Neuronal stem cell (in vitro differentiated cells): Measurements from ENCODE around the gene FOXA2.

ENCODE experiments used
- DNase-seq: peaks from one replicate; pipeline ENCODE4 v3.0.0-alpha.2; 2013; ENCODE audit warnings: low spot score
- H2AFZ ChIP-seq: one replicate; pipeline ENCODE4 v1.6.1; 2013; ENCODE audit warnings: mild to moderate bottlenecking, low read length, inconsistent platforms
- H2AK5ac ChIP-seq: 2 replicates; pipeline ENCODE4 v1.6.1; 2013; ENCODE audit warnings: low read depth, mild to moderate bottlenecking, inconsistent platforms, low read length, moderate library complexity, mixed read lengths
- H2BK120ac ChIP-seq: 2 replicates; pipeline ENCODE4 v1.6.1; 2013; ENCODE audit warnings: low read depth, mild to moderate bottlenecking, inconsistent platforms, low read length, moderate library complexity, mixed read lengths
- H2BK12ac ChIP-seq: one replicate; pipeline ENCODE4 v1.6.1; 2013; ENCODE audit warnings: low read length, inconsistent platforms
- H2BK15ac ChIP-seq: 2 replicates; pipeline ENCODE4 v1.6.1; 2013; ENCODE audit warnings: mild to moderate bottlenecking, low read length, inconsistent platforms, mixed read lengths
- H2BK5ac ChIP-seq: one replicate; pipeline ENCODE4 v1.6.1; 2013; ENCODE audit warnings: inconsistent platforms, mild to moderate bottlenecking, low read length, moderate library complexity
- H3K14ac ChIP-seq: one replicate; pipeline ENCODE4 v1.6.1; 2013; ENCODE audit warnings: low read length, inconsistent platforms
- H3K18ac ChIP-seq: 2 replicates; pipeline ENCODE4 v1.6.1; 2013; ENCODE audit warnings: low read length, inconsistent platforms
- H3K23ac ChIP-seq: 2 replicates; pipeline ENCODE4 v1.6.1; 2013; ENCODE audit warnings: low read depth, mild to moderate bottlenecking, mixed read lengths, low read length, inconsistent platforms; ENCODE audit not compliant: poor library complexity
- H3K27ac ChIP-seq: replicated peaks from 3 replicates; pipeline ENCODE4 v1.5.1; 2013; ENCODE audit warnings: low read length, inconsistent platforms
- H3K27me3 ChIP-seq, 3 experiments: 2 replicates each; pipeline ENCODE4 v1.6.1; 2013; ENCODE audit warnings: low read length in 3 of 3, mild to moderate bottlenecking in 2 of 3, inconsistent platforms in 1 of 3, low read depth in 1 of 3, mixed read lengths in 1 of 3, moderate library complexity in 1 of 3; ENCODE audit not compliant: control insufficient read depth in 3 of 3, insufficient read depth in 3 of 3
- H3K36me3 ChIP-seq, 2 donors: replicated peaks in 1 of 2; 2 replicates each; pipeline ENCODE4 v1.6.1; 2013; ENCODE audit warnings: low read length in 2 of 2; ENCODE audit not compliant: control insufficient read depth in 2 of 2, insufficient read depth in 2 of 2
- H3K4ac ChIP-seq: 2 replicates; pipeline ENCODE4 v1.6.1; 2013; ENCODE audit warnings: inconsistent platforms, mild to moderate bottlenecking, low read length, moderate library complexity
- H3K4me1 ChIP-seq, 2 donors: 1 replicate in 1 of 2; 2 replicates in 1 of 2; pipeline ENCODE4 v1.6.1; 2013; ENCODE audit warnings: low read length in 2 of 2, low read depth in 1 of 2; ENCODE audit not compliant: control insufficient read depth in 2 of 2, insufficient read depth in 1 of 2
- H3K4me2 ChIP-seq: one replicate; pipeline ENCODE4 v1.6.1; 2013; ENCODE audit warnings: mild to moderate bottlenecking, low read length, inconsistent platforms; ENCODE audit not compliant: insufficient read depth, poor library complexity, severe bottlenecking
- H3K4me3 ChIP-seq, 2 donors: 2 replicates each; pipeline ENCODE4 v1.5.1; 2013; ENCODE audit warnings: low read length in 2 of 2, mild to moderate bottlenecking in 2 of 2, inconsistent platforms in 1 of 2, moderate library complexity in 1 of 2
- H3K79me1 ChIP-seq: one replicate; pipeline ENCODE4 v1.6.1; 2013; ENCODE audit warnings: low read depth, mild to moderate bottlenecking, inconsistent platforms, low read length, moderate library complexity
- H3K9ac ChIP-seq: one replicate; pipeline ENCODE4 v1.6.1; 2013; ENCODE audit warnings: mild to moderate bottlenecking, low read depth, low read length, inconsistent platforms; ENCODE audit not compliant: poor library complexity
- H3K9me3 ChIP-seq, 2 donors: replicated peaks in 1 of 2; 2 replicates each; pipeline versions ENCODE3 to v1.6.1; 2013; ENCODE audit warnings: low read length in 2 of 2, mild to moderate bottlenecking in 2 of 2, inconsistent platforms in 1 of 2, low read depth in 1 of 2, mixed read lengths in 1 of 2, moderate library complexity in 1 of 2; ENCODE audit not compliant: control insufficient read depth in 2 of 2, insufficient read depth in 1 of 2
- H4K8ac ChIP-seq: one replicate; pipeline ENCODE4 v1.6.1; 2013; ENCODE audit warnings: low read depth, mild to moderate bottlenecking, inconsistent platforms, low read length, moderate library complexity
- H4K91ac ChIP-seq: one replicate; pipeline ENCODE4 v1.6.1; 2013; ENCODE audit warnings: low read length, low read depth, mild to moderate bottlenecking, inconsistent platforms; ENCODE audit not compliant: poor library complexity
- WGBS, 2 donors: extraction: QIAGEN DNeasy Blood & Tissue Kit; methylation state at CpG; one replicate each; pipeline ENCODE4 v1.1.7; 2013; ENCODE audit warnings: missing lambda C conversion rate in 2 of 2, mixed read lengths in 1 of 2; ENCODE audit not compliant: insufficient read length in 2 of 2, insufficient replicate concordance in 1 of 2; ENCODE audit errors: extremely low coverage in 2 of 2; 5-methylcytosine and 5-hydroxymethylcytosine counted together

FOXA2 gene

DNA sequence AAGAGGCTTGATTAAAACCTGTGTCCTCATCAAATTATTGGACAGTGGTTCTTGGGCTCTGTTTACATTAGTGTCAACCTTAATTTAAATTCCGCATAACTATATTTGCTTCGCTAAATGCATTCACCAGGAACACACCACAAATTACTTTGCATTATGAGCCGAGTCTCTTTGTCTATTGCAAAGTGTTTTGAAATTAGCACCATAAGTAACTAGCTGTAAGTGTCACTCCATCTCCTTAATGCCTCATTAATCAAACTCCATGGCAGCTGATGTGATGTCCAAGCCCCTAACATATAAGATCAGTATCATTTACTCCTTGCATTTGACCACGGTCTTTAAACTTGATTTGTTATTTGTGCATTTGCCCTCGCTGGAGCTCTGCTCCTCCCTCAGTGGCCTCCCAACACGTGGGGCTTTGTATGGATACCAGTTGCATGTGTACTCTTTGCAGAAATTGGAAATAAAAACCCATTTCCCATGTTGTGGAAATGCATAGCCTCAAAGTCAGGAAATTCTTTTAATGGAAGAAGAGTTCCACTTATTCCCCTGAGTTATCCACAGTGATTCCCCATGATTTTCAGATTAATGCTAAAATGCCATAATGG lies 24.6 kb downstream of the FOXA2 start:
- Histone ChIP-seq H3K4me3 (no peak overlapping the region), H3K27ac (no peak overlapping the region), H2AK5ac (no peak overlapping the region), H3K14ac (no peak overlapping the region), H4K8ac (no peak overlapping the region), H3K79me1 (no peaks in the 10 kb centered on the region), H3K18ac (no peak overlapping the region), H3K27me3 (peaks cover 2 to 75% (median 74%) of the 10 kb centered on the region in 3 experiments), H2BK15ac (no peak overlapping the region), H2BK5ac (no peak overlapping the region), H3K9me3 (no peaks in the 10 kb centered on the region), H3K4me2 (no peak overlapping the region), H3K4ac (no peak overlapping the region), H2BK12ac (no peak overlapping the region), H3K9ac (no peak overlapping the region), H3K36me3 (no peaks in the 10 kb centered on the region), H2BK120ac (no peak overlapping the region), H2AFZ (no peak overlapping the region), H3K4me1 (peaks cover 0 to 12% of the 10 kb centered on the region in 2 donors), H4K91ac (no peak overlapping the region), H3K23ac (no peak overlapping the region)
- WGBS, 2 donors, result no CpG with 5 or more reads among the region's 6 CpGs
- DNase-seq, result no peak

DNA sequence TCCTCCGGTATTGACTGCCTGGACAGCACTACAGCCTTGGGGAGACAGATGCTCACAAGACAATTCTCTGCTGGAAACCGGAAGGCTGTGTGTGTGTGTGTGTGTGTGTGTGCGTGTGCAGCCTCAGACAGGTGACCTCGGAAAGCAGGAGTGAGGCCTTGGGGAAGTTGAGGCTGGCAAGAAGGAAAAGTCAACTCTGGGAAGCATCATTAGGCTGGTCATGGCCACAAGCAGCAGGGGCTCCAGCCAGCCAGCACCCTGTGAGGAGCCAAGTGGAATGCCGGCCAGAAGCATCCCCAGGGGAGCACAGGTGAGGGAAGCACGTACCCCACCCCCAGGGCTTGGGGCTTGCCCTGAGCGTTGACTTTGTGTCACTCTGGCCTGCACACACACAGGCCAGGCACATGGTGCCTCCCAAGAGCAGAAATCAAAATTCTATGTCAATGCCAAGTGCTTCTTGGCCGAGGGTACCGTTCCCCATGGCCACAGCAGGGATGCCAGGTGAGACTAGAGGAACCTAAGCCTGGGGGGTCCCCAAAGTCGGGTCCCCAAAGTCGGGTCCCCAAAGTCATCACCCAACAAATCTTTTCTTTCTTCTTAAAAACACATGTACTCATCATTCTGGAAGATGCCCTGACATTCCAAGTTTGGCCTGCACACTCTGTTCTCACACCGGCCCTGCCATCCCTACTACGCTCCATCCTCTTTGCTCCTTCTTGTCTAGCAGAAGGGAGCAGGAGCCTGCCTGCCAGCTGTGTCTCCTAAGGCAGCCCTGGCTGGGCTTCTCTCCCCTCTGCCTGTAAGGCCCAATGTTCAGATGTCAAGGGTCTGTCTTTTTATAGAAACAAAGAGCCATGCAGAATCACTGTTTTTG lies 26.7 kb downstream of the FOXA2 start:
- Histone ChIP-seq H2BK15ac (no peak overlapping the region), H3K4ac (no peak overlapping the region), H3K9me3 (no peaks in the 10 kb centered on the region), H4K8ac (no peak overlapping the region), H3K27me3 (peaks cover 0 to 57% (median 54%) of the 10 kb centered on the region in 3 experiments), H3K14ac (peak overlapping the region; percentile 14), H3K79me1 (no peaks in the 10 kb centered on the region), H2BK5ac (no peak overlapping the region), H2AK5ac (no peak overlapping the region), H3K27ac (no peak overlapping the region), H3K23ac (peak overlapping the region; percentile 8), H3K18ac (no peak overlapping the region), H3K4me2 (no peak overlapping the region), H3K9ac (no peak overlapping the region), H2BK120ac (no peak overlapping the region), H3K36me3 (no peaks in the 10 kb centered on the region), H3K4me3 (no peak overlapping the region), H2BK12ac (no peak overlapping the region), H2AFZ (no peak overlapping the region), H3K4me1 (peaks cover 0 to 11% of the 10 kb centered on the region in 2 donors), H4K91ac (no peak overlapping the region)
- no CpG with 5 or more reads among the region's 13 CpGs for WGBS, 2 donors
- no peak for DNase-seq

DNA sequence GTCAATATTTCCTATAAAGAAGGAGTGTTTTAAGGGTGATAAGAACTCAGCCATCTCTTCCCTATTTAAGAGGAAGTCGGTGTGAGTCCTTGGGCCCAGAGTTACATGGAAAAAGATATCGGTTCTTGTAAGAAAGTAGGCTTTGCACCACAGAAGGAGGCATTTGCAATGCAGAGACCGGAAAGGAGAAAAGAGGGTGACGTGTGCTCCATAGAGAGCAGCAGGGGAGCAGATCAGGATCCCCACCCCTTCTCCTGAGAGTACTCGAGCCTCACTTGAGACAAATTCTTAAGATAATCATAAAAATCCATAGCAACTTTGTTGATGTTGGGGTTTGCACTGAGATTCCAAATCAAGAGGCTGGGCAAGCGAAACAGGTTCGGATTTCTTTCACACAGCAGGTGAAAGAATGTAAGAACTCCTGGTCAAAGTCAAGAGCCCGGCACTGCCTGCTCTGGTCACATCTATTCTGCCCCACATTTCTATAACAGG lies 27.8 kb downstream of the FOXA2 start:
- Histone ChIP-seq H3K18ac (no peak overlapping the region), H2BK5ac (no peak overlapping the region), H3K9ac (no peak overlapping the region), H3K79me1 (no peaks in the 10 kb centered on the region), H3K27me3 (peaks cover 0 to 48% (median 44%) of the 10 kb centered on the region in 3 experiments), H2BK15ac (no peak overlapping the region), H4K91ac (no peak overlapping the region), H3K4me3 (no peak overlapping the region), H4K8ac (no peak overlapping the region), H3K36me3 (no peaks in the 10 kb centered on the region), H3K4ac (no peak overlapping the region), H2BK120ac (no peak overlapping the region), H3K4me2 (no peak overlapping the region), H2BK12ac (no peak overlapping the region), H2AFZ (no peak overlapping the region), H3K9me3 (no peaks in the 10 kb centered on the region), H3K27ac (no peak overlapping the region), H3K14ac (no peak overlapping the region), H3K4me1 (peaks cover 0 to 3% of the 10 kb centered on the region in 2 donors), H2AK5ac (no peak overlapping the region), H3K23ac (no peak overlapping the region)
- no CpG with 5 or more reads among the region's 8 CpGs for WGBS, 2 donors
- no peak for DNase-seq
